RWPE1 (cell line): Measurements from ENCODE around the gene NELFE.
"Not testable (repeated sequence)": the region's sequence is repeated elsewhere in the genome, so short reads cannot be mapped to it uniquely, and the experiment has no call there.

Experiments
- CTCF ChIA-PET: fragments of 350-600 bp; sonication (Branson Sonifier 250); formaldehyde crosslinking; extraction: SDS; loops from one replicate; lab custom pipeline; 2021; lab: Yijun Ruan, JAX
- POLR2A ChIA-PET: fragments of 400-600 bp; formaldehyde crosslinking; extraction: SDS; loops from one replicate; lab custom pipeline; 2020; ENCODE audit warnings: antibody characterized with exemption; ENCODE audit not compliant: low non-redundant PET; lab: Yijun Ruan, JAX
- DNase-seq: peaks from one replicate; pipeline ENCODE4 v3.0.0; 2012; ENCODE audit warnings: low spot score
- H3K27ac ChIP-seq: fragments of 450-650 bp; 2 replicates; pipeline ENCODE4 v1.5.1; 2017
- TF ChIP-seq, protein P1 (sequence below): fragments of 450-650 bp; conservative IDR thresholded peaks from 2 replicates; pipeline ENCODE4 v1.5.1; 2017; ENCODE audit warnings: low read depth, mild to moderate bottlenecking

Gene NELFE

DNA sequence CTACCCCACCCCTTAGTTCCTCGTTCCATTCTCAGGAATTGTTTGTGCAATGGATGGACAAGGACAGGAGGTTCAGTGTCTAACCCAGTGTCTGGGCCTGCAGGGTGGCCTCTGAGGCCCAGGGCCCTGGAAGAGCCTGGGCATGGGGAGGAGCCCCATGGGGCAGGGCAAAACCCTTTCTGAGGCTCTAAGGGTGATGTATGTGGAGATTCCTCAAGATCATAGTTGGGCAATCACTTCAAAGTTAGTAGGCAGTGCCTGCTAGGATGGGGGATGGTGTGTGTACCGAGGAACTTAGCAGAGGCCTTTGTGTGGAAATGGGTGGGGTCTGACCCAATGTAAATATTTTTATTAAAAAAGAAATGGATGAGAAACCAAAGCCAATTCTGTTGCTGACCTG is 38.0 kb downstream of the NELFE start:
- DNase-seq = no peak
- CTCF ChIA-PET = no interaction called here

DNA sequence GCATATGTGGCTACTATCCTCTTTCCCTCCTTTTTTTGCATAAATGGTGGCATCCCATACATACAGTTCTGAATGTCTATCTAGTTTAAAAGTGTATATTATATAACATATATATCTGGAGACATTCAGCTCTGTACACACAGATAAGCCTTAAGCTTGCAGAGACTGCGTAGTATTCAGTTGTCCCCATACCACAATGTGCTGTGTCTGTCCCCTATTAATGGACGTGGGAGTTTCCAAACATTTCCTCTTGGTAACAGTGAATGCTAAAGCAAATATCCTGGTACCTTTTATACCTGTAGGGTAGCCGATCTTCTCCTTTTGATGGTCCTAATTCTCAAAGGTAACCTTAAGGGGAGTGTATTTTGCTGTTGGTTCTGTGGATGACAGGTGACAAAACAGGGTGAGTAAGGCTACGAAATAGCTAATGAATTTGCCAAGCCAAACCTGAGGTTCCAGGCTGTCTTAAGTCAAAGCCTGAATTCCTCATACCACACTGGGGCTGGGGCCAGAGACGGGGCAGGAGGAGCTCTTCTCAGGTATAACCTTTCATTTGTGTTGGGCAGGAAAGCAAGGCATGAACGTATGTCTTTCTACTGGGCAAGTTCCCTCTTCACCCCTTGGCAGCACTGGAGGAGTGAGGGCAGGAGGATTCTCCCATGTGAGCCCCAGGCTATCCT is 39.0 kb downstream of the NELFE start:
- no peak for DNase-seq
- CTCF ChIA-PET = interaction anchor here (0.5 to 1.0 kb wide), 2 partner anchors 33 to 56 kb away, joined by 3 to 4 read pairs; no protein-coding TSS in a partner anchor
- TF ChIP-seq, protein P1, sequence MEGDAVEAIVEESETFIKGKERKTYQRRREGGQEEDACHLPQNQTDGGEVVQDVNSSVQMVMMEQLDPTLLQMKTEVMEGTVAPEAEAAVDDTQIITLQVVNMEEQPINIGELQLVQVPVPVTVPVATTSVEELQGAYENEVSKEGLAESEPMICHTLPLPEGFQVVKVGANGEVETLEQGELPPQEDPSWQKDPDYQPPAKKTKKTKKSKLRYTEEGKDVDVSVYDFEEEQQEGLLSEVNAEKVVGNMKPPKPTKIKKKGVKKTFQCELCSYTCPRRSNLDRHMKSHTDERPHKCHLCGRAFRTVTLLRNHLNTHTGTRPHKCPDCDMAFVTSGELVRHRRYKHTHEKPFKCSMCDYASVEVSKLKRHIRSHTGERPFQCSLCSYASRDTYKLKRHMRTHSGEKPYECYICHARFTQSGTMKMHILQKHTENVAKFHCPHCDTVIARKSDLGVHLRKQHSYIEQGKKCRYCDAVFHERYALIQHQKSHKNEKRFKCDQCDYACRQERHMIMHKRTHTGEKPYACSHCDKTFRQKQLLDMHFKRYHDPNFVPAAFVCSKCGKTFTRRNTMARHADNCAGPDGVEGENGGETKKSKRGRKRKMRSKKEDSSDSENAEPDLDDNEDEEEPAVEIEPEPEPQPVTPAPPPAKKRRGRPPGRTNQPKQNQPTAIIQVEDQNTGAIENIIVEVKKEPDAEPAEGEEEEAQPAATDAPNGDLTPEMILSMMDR = no peak
- POLR2A ChIA-PET = no interaction called here
- H3K27ac ChIP-seq = no peak overlapping the region

More for the DNA sequence above, 38.0 kb downstream of the NELFE start:
- POLR2A ChIA-PET = no interaction called here
- no peak overlapping the region for H3K27ac ChIP-seq
- TF ChIP-seq, protein P1 = no peak

DNA sequence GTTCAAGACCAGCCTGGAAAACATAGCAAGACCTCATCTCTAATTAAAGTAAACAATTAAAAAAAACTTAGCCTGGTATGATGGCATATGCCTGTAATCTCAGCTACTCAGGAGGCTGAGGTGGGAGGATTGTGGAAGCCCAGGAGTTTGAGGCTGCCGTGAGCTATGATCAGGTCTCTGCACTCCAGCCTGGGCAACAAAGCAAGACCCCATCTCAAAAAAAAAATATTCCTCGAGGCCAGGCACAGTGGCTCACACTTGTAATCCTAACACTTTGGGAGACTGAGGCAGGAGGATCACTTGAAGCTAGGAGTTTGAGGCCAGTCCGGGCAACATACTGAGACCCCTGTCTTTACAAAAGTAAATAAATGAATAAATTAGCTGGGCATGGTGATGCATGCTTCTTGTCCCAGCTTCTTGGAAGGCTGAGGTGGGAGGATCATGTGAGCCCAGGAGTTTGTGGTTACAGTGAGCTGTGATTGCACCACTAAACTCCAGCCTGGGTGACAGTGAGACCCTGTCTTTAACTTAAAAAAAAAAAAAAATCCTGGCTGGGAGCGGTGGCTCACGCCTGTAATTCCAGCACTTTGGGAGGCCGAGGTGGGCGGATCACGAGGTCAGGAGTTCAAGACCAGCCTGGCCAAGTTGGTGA is 40.6 kb downstream of the NELFE start:
- POLR2A ChIA-PET = no interaction called here
- no peak overlapping the region for H3K27ac ChIP-seq
- CTCF ChIA-PET = interaction anchor here (0.6 to 0.7 kb wide), 3 partner anchors 24 to 1029 kb away, joined by 4 to 7 read pairs (median 5); no protein-coding TSS in a partner anchor
- TF ChIP-seq, protein P1 = no peak
- no peak for DNase-seq

DNA sequence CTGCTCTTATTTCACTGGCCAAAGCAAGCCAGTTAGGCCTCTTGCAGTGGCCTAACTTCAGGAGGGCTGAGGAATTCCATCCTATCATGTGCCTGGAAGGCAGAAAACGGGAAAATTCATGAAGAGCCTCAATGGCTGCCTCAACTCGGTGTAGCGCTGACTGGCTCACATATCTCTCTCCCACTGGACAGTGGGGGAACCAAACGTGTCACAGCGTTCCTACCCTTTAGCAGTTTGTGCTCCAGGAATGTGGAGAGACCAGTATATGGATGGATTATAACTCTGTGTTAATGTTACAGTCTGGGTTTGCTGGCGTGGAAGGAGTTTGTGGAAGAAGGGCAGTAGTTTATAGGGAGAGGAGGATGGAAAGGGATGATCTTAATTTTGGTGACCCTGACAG is 43.0 kb downstream of the NELFE start:
- no peak overlapping the region for H3K27ac ChIP-seq
- ChIA-PET POLR2A (no interaction called here), CTCF (interaction anchor here (0.7 kb wide), 1 partner anchor 199 kb away, joined by 3 read pairs; no protein-coding TSS in a partner anchor)
- DNase-seq = no peak
- TF ChIP-seq, protein P1 = no peak

DNA sequence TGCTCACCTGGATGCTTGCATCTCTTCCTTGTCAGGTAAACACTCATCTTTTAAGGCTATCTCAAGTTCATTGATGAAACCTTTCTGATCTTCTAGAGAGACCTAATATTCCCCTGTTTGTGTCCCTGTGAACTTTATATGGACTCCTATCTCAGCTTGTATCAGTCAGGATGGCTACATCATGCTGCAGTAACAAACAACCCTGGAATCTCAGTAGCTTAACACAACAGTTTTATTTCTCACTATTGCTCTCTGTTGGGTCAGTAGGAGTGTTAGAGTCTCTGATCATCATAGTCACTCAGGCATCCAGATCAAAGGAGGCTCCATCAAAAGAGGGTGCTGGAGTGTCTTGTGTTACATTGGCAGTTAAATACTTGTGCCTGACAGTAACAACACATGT is 43.4 kb downstream of the NELFE start:
- POLR2A ChIA-PET = no interaction called here
- no peak for DNase-seq
- TF ChIP-seq, protein P1 = no peak
- CTCF ChIA-PET = interaction anchor here (0.7 kb wide), 1 partner anchor 198 kb away, joined by 3 read pairs; no protein-coding TSS in a partner anchor
- no peak overlapping the region for H3K27ac ChIP-seq

DNA sequence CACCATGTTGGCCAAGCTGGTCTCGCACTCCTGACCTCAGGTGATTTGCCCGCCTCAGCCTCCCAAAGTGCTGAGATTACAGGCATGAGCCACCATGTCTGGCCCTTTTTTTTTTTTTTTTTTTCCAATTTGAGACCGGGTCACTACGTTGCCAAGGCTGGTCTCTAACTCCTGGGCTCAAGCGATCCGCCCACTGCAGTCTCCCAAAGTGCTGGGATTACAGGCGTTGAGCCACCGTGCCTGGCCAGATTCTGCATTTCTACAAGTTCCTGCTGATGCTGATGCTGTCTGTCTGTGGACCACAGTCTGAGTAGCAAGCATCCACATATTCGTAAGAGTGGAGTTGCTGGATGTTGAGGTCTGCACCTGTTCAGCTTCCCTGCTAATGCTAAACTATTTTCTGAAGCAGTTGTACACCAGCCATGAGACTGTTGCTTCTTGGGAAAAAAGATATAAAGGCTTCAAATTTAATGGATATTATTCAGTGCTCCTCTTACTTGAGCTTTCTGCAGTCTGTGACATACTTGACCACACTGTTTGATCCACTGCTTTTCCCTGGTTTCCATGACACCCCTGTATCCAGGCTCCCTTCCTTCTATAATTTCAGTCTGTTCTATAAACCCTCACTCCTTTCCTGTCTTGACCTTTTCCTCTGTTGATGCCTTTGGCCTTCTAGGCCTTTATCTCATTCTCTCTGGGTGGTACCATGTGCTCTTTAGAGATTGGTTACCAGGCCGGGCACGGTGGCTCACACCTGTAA is 46.8 kb downstream of the NELFE start:
- peak overlapping the region; percentile 77 for H3K27ac ChIP-seq
- TF ChIP-seq, protein P1 = no peak

DNA sequence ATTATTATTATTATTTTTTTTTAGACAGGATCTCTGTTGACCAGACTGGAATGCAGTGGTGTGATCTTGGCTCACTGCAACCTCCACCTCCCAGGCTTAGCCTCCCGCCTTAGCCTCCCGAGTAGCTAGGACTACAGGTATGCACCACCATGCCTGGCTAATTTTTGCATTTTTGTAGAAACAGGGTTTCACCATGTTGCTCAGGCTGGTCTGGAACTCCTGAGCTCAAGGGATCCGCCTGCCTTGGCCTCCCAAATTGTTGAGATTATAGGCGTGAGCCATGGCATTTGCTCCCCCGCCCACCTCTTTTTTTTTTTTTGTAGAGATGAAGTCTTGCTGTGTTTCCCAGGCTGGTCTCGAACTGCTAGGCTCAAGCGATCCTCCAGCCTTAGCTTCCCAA is 49.5 kb downstream of the NELFE start:
- H3K27ac ChIP-seq, POLR2A ChIA-PET, DNase-seq: not testable (repeated sequence)
- CTCF ChIA-PET = interaction anchor here (0.6 to 0.7 kb wide), 2 partner anchors 139 to 963 kb away, joined by 3 to 9 read pairs; no protein-coding TSS in a partner anchor

More for the DNA sequence above, 46.8 kb downstream of the NELFE start:
- ChIA-PET POLR2A (interaction anchor here (0.6 to 0.9 kb wide), 2 partner anchors 194 to 1663 kb away, joined by 4 read pairs; no protein-coding TSS in a partner anchor), CTCF (no interaction called here)
- DNase-seq = no peak
